Measurements from ENCODE around the gene GPR162. TPM values are rescaled to one million over a fixed set of nuclear protein-coding genes. Genes with fewer than 3 reads are reported as not detected.

Gene GPR162
- total RNA-seq = not detected

- H3K4me3 Mint-ChIP-seq = peak within 1 kb of the TSS; percentile 9
- peaks cover 29% of the 10 kb centered on the region for H3K36me3 Mint-ChIP-seq (ENCODE audit: low read depth)
- H3K27me3 Mint-ChIP-seq = peaks cover 43% of the 10 kb centered on the region
- ChIA-PET CTCF (interaction anchor here (0.7 to 4.9 kb wide), 8 partner anchors 13 to 201 kb away, joined by 3 to 48 read pairs (median 4); partner anchors contain the start of gene MLF2), POLR2A (interaction anchor here (0.7 to 1.7 kb wide), 9 partner anchors 9 to 68 kb away, joined by 3 to 7 read pairs (median 5); partner anchors contain the start of genes CDCA3, MLF2, PTMS and USP5)
- H3K27ac Mint-ChIP-seq = peak within 1 kb of the TSS; percentile 12
- H3K9me3 Mint-ChIP-seq = no peaks in the 10 kb centered on the region
- peaks cover 16% of the 10 kb centered on the region for H3K4me1 Mint-ChIP-seq
- no peak for DNase-seq
Measured at GRCh38 chr12:6821591-6822425, at the start of gene GPR162. GPR162 (plus strand) TSS chr12:6821821; CDS start chr12:6823899, 2,078 bp downstream.

- peak; percentile 61 for DNase-seq
- Mint-ChIP-seq H3K27me3 (peaks cover 13% of the 10 kb centered on the region), H3K4me1 (peaks cover 76% of the 10 kb centered on the region), H3K27ac (peak within 1 kb of the TSS; percentile 71), H3K36me3 (ENCODE audit: low read depth) (peaks cover 27% of the 10 kb centered on the region), H3K9me3 (no peaks in the 10 kb centered on the region), H3K4me3 (peak within 1 kb of the TSS; percentile 74)
- CTCF ChIA-PET = interaction anchor here (0.5 to 3.0 kb wide), 5 partner anchors 8 to 176 kb away, joined by 4 to 23 read pairs (median 9); partner anchors contain the start of genes CD4 and MLF2
- POLR2A ChIA-PET = interaction anchor here (1.0 to 14.0 kb wide), 6 partner anchors 8 to 302 kb away, joined by 3 to 153 read pairs (median 6); partner anchors contain the start of genes CD4, GAPDH, MLF2 and VAMP1
Measured at GRCh38 chr12:6772331-6772695, 49.3 kb upstream of the GPR162 start, which contains the start of gene LAG3. LAG3 (plus strand) TSS chr12:6772520; CDS start chr12:6772853, 333 bp downstream.

DNA sequence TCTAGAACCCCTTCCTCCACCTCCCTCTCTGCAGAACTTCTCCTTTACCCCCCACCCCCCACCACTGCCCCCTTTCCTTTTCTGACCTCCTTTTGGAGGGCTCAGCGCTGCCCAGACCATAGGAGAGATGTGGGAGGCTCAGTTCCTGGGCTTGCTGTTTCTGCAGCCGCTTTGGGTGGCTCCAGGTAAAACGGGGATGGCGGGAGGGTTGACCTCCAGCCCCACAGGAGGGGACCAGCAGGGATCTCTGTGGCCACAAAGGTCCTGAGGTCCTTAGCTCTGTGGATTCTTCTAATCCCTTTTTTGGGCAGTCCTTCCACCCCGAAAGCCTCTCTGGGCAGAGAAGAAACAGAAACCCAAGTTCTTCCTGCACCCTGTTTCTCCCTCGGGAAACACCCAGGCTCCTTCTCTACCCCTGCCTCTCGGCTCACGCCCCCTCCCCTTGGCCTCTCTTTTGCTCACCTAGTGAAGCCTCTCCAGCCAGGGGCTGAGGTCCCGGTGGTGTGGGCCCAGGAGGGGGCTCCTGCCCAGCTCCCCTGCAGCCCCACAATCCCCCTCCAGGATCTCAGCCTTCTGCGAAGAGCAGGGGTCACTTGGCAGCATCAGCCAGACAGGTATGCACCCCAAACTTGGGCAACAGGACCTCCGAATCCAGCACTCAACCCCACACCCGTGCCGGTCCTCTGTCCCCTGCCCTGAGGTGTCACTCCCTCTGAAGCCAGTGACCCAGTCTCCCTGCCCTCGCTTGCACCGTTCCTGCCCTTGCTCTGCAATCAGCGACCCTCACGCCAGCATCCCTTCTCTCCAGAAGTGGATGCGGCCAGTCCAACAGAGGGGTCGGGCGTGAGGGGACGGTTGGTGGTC is 48.7 kb upstream of the GPR162 start:
- Mint-ChIP-seq H3K27me3 (peaks cover 9% of the 10 kb centered on the region), H3K27ac (peak overlapping the region; percentile 71), H3K4me3 (peak overlapping the region; percentile 74), H3K36me3 (ENCODE audit: low read depth) (peaks cover 24% of the 10 kb centered on the region), H3K9me3 (no peaks in the 10 kb centered on the region), H3K4me1 (peaks cover 71% of the 10 kb centered on the region)
- ChIA-PET POLR2A (interaction anchor here (0.6 to 14.0 kb wide), 7 partner anchors 10 to 159 kb away, joined by 3 to 153 read pairs (median 9); partner anchors contain the start of genes CD4, COPS7A, MLF2 and ZNF384), CTCF (interaction anchor here (2.2 to 3.0 kb wide), 4 partner anchors 7 to 20 kb away, joined by 9 to 23 read pairs (median 12); partner anchors contain the start of genes CD4 and MLF2)
- no peak for DNase-seq

GRCh38 chr12:6773590-6774351 is 47.9 kb upstream of the GPR162 start:
- peaks cover 72% of the 10 kb centered on the region for H3K4me1 Mint-ChIP-seq
- ChIA-PET POLR2A (interaction anchor here (0.8 to 14.0 kb wide), 9 partner anchors 8 to 280 kb away, joined by 3 to 153 read pairs (median 9); partner anchors contain the start of genes CD4, CDCA3, COPS7A and GPR162), CTCF (interaction anchor here (1.9 to 2.3 kb wide), 2 partner anchors 10 to 20 kb away, joined by 8 to 13 read pairs; partner anchors contain the start of gene MLF2)
- peak overlapping the region; percentile 93 for H3K27ac Mint-ChIP-seq
- DNase-seq = peak; percentile 42
- H3K27me3 Mint-ChIP-seq = peaks cover 7% of the 10 kb centered on the region
- peak overlapping the region; percentile 85 for H3K4me3 Mint-ChIP-seq
- H3K36me3 Mint-ChIP-seq (ENCODE audit: low read depth) = peaks cover 31% of the 10 kb centered on the region
- no peaks in the 10 kb centered on the region for H3K9me3 Mint-ChIP-seq

- H3K9me3 Mint-ChIP-seq = no peaks in the 10 kb centered on the region
- H3K36me3 Mint-ChIP-seq (ENCODE audit: low read depth) = peaks cover 32% of the 10 kb centered on the region
- ChIA-PET POLR2A (interaction anchor here (0.8 to 14.0 kb wide), 10 partner anchors 8 to 281 kb away, joined by 3 to 153 read pairs (median 7); partner anchors contain the start of genes CD4, CDCA3, COPS7A and GPR162), CTCF (interaction anchor here (0.6 to 2.3 kb wide), 6 partner anchors 8 to 1452 kb away, joined by 3 to 13 read pairs (median 8); partner anchors contain the start of gene MLF2)
- H3K27ac Mint-ChIP-seq = peak overlapping the region; percentile 93
- peaks cover 74% of the 10 kb centered on the region for H3K4me1 Mint-ChIP-seq
- H3K27me3 Mint-ChIP-seq = peaks cover 8% of the 10 kb centered on the region
- H3K4me3 Mint-ChIP-seq = peak overlapping the region; percentile 85
- peak; percentile 42 for DNase-seq
Measured at GRCh38 chr12:6774499-6775062, 47.0 kb upstream of the GPR162 start.

DNA sequence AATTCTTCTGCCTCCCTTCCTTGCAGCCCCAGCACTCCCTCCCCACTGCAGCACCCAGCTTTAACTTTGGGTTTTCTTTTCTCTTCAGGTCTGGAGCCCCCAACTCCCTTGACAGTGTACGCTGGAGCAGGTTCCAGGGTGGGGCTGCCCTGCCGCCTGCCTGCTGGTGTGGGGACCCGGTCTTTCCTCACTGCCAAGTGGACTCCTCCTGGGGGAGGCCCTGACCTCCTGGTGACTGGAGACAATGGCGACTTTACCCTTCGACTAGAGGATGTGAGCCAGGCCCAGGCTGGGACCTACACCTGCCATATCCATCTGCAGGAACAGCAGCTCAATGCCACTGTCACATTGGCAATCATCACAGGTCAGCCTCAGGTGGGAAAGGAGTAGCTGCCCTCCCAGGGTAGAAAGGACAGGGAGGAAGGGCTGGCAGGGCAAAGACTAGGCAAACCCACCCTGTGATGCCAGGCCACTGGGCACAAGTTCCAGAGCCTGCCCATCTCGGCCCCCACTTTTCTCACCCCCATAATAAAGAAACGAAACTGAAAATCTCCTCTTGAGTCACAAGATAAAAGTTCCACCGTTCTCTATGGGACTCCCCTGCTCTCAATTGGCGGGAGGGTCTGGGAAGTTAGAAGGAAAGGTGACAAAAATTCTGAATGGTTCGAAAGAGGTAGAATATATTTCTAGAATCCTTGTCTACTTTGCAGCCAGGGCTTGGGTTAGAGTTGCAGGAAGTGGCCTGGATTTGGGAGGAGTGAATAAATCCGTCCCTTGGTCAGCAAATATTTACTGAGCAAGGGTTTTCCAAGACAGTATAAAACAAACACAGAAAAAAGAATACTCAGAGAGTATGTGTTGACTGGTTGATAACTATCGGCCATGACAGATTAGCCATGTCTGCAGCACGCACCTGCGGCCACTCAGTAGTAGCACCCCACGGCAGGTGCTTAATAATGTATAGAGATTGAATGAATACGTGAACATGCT is 46.1 kb upstream of the GPR162 start:
- peaks cover 80% of the 10 kb centered on the region for H3K4me1 Mint-ChIP-seq
- peaks cover 8% of the 10 kb centered on the region for H3K27me3 Mint-ChIP-seq
- ChIA-PET CTCF (interaction anchor here (0.5 to 2.3 kb wide), 7 partner anchors 9 to 1451 kb away, joined by 3 to 13 read pairs (median 7); partner anchors contain the start of gene MLF2), POLR2A (interaction anchor here (1.4 to 14.0 kb wide), 8 partner anchors 10 to 208 kb away, joined by 3 to 153 read pairs (median 10); partner anchors contain the start of genes CD4, COPS7A, GPR162 and MLF2)
- no peak for DNase-seq
- peak overlapping the region; percentile 85 for H3K4me3 Mint-ChIP-seq
- H3K27ac Mint-ChIP-seq = peak overlapping the region; percentile 93
- H3K36me3 Mint-ChIP-seq (ENCODE audit: low read depth) = peaks cover 32% of the 10 kb centered on the region
- no peaks in the 10 kb centered on the region for H3K9me3 Mint-ChIP-seq

DNA sequence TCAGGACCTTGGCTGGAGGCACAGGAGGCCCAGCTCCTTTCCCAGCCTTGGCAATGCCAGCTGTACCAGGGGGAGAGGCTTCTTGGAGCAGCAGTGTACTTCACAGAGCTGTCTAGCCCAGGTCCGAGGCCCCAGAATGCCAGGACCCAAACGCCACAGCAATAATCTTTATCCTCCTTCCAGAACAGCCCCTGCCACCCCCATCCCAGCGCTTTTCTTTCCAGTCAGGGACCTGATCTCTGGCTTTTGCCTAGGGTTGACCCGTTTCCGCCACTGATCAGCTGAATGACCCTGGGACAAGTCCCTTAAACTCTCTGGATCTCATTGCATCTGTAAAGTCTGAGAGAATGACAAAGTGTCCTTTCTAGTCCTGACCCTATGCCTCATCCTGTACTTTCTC is 44.2 kb upstream of the GPR162 start:
- POLR2A ChIA-PET = interaction anchor here (0.8 to 14.0 kb wide), 6 partner anchors 9 to 88 kb away, joined by 3 to 153 read pairs (median 6); partner anchors contain the start of genes CD4, MLF2 and ZNF384

DNA sequence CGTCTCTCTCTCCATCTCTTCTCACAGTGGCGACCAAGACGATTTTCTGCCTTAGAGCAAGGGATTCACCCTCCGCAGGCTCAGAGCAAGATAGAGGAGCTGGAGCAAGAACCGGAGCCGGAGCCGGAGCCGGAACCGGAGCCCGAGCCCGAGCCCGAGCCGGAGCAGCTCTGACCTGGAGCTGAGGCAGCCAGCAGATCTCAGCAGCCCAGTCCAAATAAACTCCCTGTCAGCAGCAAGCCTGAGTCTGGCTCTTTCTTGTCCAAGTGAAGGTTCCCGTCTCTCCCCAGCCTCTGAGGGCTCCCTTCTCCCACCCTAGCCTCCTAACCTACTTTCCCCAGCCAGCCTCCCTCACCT is 43.4 kb upstream of the GPR162 start:
- H3K27ac Mint-ChIP-seq = peak overlapping the region; percentile 69
- no peaks in the 10 kb centered on the region for H3K9me3 Mint-ChIP-seq
- ChIA-PET CTCF (interaction anchor here (0.5 to 8.6 kb wide), 15 partner anchors 9 to 157 kb away, joined by 3 to 64 read pairs (median 3); partner anchors contain the start of genes CD4, COPS7A, MLF2 and PTMS), POLR2A (interaction anchor here (0.7 to 14.0 kb wide), 5 partner anchors 10 to 73 kb away, joined by 3 to 153 read pairs (median 8); partner anchors contain the start of genes CD4, CDCA3, COPS7A and MLF2)
- DNase-seq = no peak
- H3K4me1 Mint-ChIP-seq = peaks cover 66% of the 10 kb centered on the region
- H3K36me3 Mint-ChIP-seq (ENCODE audit: low read depth) = peaks cover 32% of the 10 kb centered on the region
- peaks cover 8% of the 10 kb centered on the region for H3K27me3 Mint-ChIP-seq
- peak overlapping the region; percentile 71 for H3K4me3 Mint-ChIP-seq

More for the DNA sequence above, 44.2 kb upstream of the GPR162 start:
- CTCF ChIA-PET = interaction anchor here (1.0 to 8.6 kb wide), 5 partner anchors 11 to 53 kb away, joined by 4 to 64 read pairs (median 5); partner anchors contain the start of genes COPS7A, MLF2 and PTMS
- peaks cover 8% of the 10 kb centered on the region for H3K27me3 Mint-ChIP-seq
- H3K4me3 Mint-ChIP-seq = no peak overlapping the region
- DNase-seq = no peak
- peaks cover 70% of the 10 kb centered on the region for H3K4me1 Mint-ChIP-seq
- H3K27ac Mint-ChIP-seq = no peak overlapping the region
- H3K9me3 Mint-ChIP-seq = no peaks in the 10 kb centered on the region
- peaks cover 32% of the 10 kb centered on the region for H3K36me3 Mint-ChIP-seq (ENCODE audit: low read depth)

DNA sequence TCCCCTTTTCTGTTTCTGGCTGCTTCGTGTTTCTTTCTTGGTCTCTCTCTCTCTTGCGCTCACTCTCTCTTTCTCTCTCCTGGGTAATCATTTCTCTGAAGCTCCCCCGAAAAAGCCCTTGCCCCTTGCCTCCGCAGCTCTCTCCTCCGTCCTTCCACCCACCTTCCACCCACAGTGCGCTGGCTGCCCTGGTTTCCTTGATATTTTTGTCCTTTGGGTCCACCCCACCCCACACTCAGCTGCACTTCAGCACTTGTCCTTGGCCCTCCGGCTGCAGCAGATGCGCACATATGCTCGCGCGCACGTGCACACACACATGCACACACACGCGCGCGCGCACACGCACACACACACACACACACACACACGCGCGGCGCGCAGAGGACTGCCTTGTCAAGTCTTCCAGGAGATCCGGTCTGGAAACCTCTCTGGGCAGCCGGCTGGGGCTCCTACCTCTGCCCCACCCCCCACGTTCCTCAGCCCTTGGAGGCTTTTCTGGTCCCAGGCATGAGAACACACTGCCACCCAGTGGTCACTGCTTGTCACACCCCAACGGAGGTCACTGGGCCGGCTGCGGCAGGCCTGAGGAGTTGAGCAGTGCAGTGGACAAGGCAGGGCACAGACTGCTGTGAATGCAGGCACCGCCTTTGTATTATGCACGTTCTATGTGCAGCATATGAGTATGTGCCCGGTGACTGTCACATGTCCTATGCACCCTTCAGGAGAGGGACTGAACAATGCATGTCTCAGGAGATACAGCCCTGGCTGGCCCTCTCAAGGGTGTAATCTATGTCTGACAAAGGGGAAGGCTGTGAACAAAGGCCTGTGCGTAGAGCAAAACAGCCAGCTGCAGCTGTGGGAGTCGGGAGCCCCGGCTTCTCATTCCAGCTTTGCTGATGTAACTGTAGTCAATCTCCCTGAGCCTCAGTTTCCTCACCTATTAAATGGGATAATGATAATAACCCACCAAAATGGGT is 42.8 kb upstream of the GPR162 start:
- CTCF ChIA-PET = interaction anchor here (0.5 to 8.6 kb wide), 17 partner anchors 7 to 158 kb away, joined by 3 to 64 read pairs (median 4); partner anchors contain the start of genes CD4, COPS7A, LAG3 and MLF2
- peak overlapping the region; percentile 74 for H3K27ac Mint-ChIP-seq
- H3K4me3 Mint-ChIP-seq = peak overlapping the region; percentile 71

More for the DNA sequence above, 42.8 kb upstream of the GPR162 start:
- Mint-ChIP-seq H3K4me1 (peaks cover 68% of the 10 kb centered on the region), H3K36me3 (ENCODE audit: low read depth) (peaks cover 32% of the 10 kb centered on the region), H3K27me3 (peaks cover 6% of the 10 kb centered on the region), H3K9me3 (no peaks in the 10 kb centered on the region)
- DNase-seq = peak; percentile 91
- POLR2A ChIA-PET = interaction anchor here (0.7 to 14.0 kb wide), 6 partner anchors 10 to 72 kb away, joined by 3 to 153 read pairs (median 14); partner anchors contain the start of genes CD4, CDCA3, COPS7A and MLF2
